DOHH2 (cell line): ENCODE data around the gene LRRC52.

Source experiments
- H3F3A ChIP-seq: fragments of 200-600 bp; sonication (generic), shearing (Covaris generic); 2 replicates; pipeline ENCODE4 v1.6.0; 2016; ENCODE audit warnings: antibody characterized with exemption, mild to moderate bottlenecking; ENCODE audit not compliant: control insufficient read depth, insufficient read depth
- H3K27ac ChIP-seq: fragments of 200-600 bp; sonication (generic); 2 replicates; pipeline ENCODE4 v1.5.1; 2014; ENCODE audit warnings: low read depth, mild to moderate bottlenecking, low read length, moderate library complexity
- H3K27me3 ChIP-seq: fragments of 200-600 bp; sonication (generic); 2 replicates; pipeline ENCODE4 v1.6.1; 2014; ENCODE audit warnings: mild to moderate bottlenecking, low read length, mixed read lengths; ENCODE audit not compliant: control insufficient read depth
- H3K36me3 ChIP-seq: fragments of 200-600 bp; sonication (generic); 2 replicates; pipeline ENCODE4 v1.6.1; 2014; ENCODE audit warnings: mild to moderate bottlenecking, low read length, moderate library complexity, mixed read lengths; ENCODE audit not compliant: control insufficient read depth
- H3K4me1 ChIP-seq: fragments of 200-600 bp; sonication (generic); 2 replicates; pipeline ENCODE4 v1.6.1; 2014; ENCODE audit warnings: mild to moderate bottlenecking, low read length, mixed read lengths; ENCODE audit not compliant: control insufficient read depth
- H3K4me2 ChIP-seq: fragments of 200-600 bp; sonication (generic); 2 replicates; pipeline ENCODE4 v1.6.0; 2014; ENCODE audit warnings: mild to moderate bottlenecking, low read length, moderate library complexity
- H3K4me3 ChIP-seq: fragments of 200-600 bp; sonication (generic); 2 replicates; pipeline ENCODE4 v1.5.1; 2014; ENCODE audit warnings: mild to moderate bottlenecking, low read length, mixed read lengths
- H3K79me2 ChIP-seq: fragments of 200-600 bp; sonication (generic); 2 replicates; pipeline ENCODE4 v1.6.1; 2014; ENCODE audit warnings: mild to moderate bottlenecking, low read length, mixed read lengths; ENCODE audit not compliant: control insufficient read depth
- H3K9me2 ChIP-seq: fragments of 200-600 bp; sonication (generic); replicated peaks from 2 replicates; pipeline ENCODE4 v1.6.1; 2014; ENCODE audit warnings: mild to moderate bottlenecking, low read length, mixed read lengths; ENCODE audit not compliant: control insufficient read depth
- H3K9me3 ChIP-seq: fragments of 200-600 bp; sonication (generic); 2 replicates; pipeline ENCODE4 v1.6.1; 2014; ENCODE audit warnings: antibody characterized with exemption, low read length, mixed read lengths; ENCODE audit not compliant: control insufficient read depth, insufficient read depth
- H4K20me1 ChIP-seq: fragments of 200-600 bp; sonication (generic); 2 replicates; pipeline ENCODE4 v1.6.0; 2014; ENCODE audit warnings: low read depth, mild to moderate bottlenecking, antibody characterized with exemption, low read length, moderate library complexity; ENCODE audit not compliant: control insufficient read depth, insufficient read depth
- CTCF ChIP-seq: fragments of 200-600 bp; sonication (generic); IDR thresholded peaks from one replicate; pipeline ENCODE4 v1.5.1; 2014; ENCODE audit warnings: antibody characterized with exemption, mild to moderate bottlenecking, low read depth, low read length; ENCODE audit not compliant: poor library complexity, severe bottlenecking
- EZH2phosphoT487 ChIP-seq: fragments of 200-600 bp; sonication (generic); IDR thresholded peaks from 2 replicates; pipeline ENCODE4 v1.6.1; 2017; ENCODE audit warnings: borderline replicate concordance, mild to moderate bottlenecking, antibody characterized with exemption, low read length, moderate library complexity, mixed read lengths

Gene LRRC52

GRCh38 chr1:165516469-165516868 lies 27.3 kb upstream of the LRRC52 start:
- Histone ChIP-seq H4K20me1 (no peaks in the 10 kb centered on the region), H3K36me3 (no peaks in the 10 kb centered on the region), H3K79me2 (no peaks in the 10 kb centered on the region), H3K4me2 (no peak overlapping the region), H3K27me3 (no peaks in the 10 kb centered on the region), H3K27ac (no peak overlapping the region), H3K9me3 (no peaks in the 10 kb centered on the region), H3K4me1 (no peaks in the 10 kb centered on the region), H3F3A (no peaks in the 10 kb centered on the region), H3K4me3 (no peak overlapping the region), H3K9me2 (no peaks in the 10 kb centered on the region)
- TF ChIP-seq CTCF = no peak
- no peak for TF ChIP-seq EZH2phosphoT487

GRCh38 chr1:165520646-165521045 lies 23.2 kb upstream of the LRRC52 start:
- no peaks in the 10 kb centered on the region for H3K36me3 ChIP-seq
- H3F3A ChIP-seq = no peaks in the 10 kb centered on the region
- H3K79me2 ChIP-seq = no peaks in the 10 kb centered on the region
- no peaks in the 10 kb centered on the region for H3K9me2 ChIP-seq
- H3K4me3 ChIP-seq = no peak overlapping the region
- no peak overlapping the region for H3K27ac ChIP-seq
- no peaks in the 10 kb centered on the region for H3K4me1 ChIP-seq
- TF ChIP-seq CTCF = no peak
- no peak for TF ChIP-seq EZH2phosphoT487
- H3K4me2 ChIP-seq = no peak overlapping the region
- H4K20me1 ChIP-seq = no peaks in the 10 kb centered on the region
- no peaks in the 10 kb centered on the region for H3K9me3 ChIP-seq
- H3K27me3 ChIP-seq = no peaks in the 10 kb centered on the region

- Histone ChIP-seq H3K27ac (no peak overlapping the region), H3K4me1 (no peaks in the 10 kb centered on the region), H3K36me3 (no peaks in the 10 kb centered on the region), H3K9me2 (no peaks in the 10 kb centered on the region), H3K27me3 (no peaks in the 10 kb centered on the region), H3K4me2 (no peak overlapping the region), H4K20me1 (no peaks in the 10 kb centered on the region), H3K79me2 (no peaks in the 10 kb centered on the region), H3F3A (no peaks in the 10 kb centered on the region), H3K9me3 (no peaks in the 10 kb centered on the region), H3K4me3 (no peak overlapping the region)
- no peak for TF ChIP-seq CTCF
- no peak for TF ChIP-seq EZH2phosphoT487
These were observed 19.0 kb upstream of the LRRC52 start for GRCh38 chr1:165524639-165525285.
